ENCODE data around the gene PNO1. TPM values are rescaled to one million over a fixed set of nuclear protein-coding genes. Genes with fewer than 3 reads are reported as not detected.

The PNO1 gene
- total and polyA plus RNA-seq, 9 of the 15 experiments (the other 6 are each of a cell fraction or from before 2014, with no cell fraction given) = 11.8 to 81.7 (median 41.1) TPM

- Histone ChIP-seq H3K9me3 (replicated peaks; ENCODE audit: control insufficient read depth, insufficient read depth, low read depth, low read length) (no peaks in the 10 kb centered on the region), H3K4me1 (replicated peaks in 1 of 2; ENCODE audit: control insufficient read depth in 2 of 2, insufficient read depth in 2 of 2, low read length in 2 of 2) (no peaks in the 10 kb centered on the region; a peak in 1 of 5 replicates), H3K9ac (ENCODE audit: insufficient read depth in 1 of 2, low read depth in 2 of 2, low read length in 2 of 2) (no peak overlapping the region), H3K4me3 (no peak overlapping the region), H3K9me1 (ENCODE audit: control insufficient read depth, insufficient read depth, low read length) (no peaks in the 10 kb centered on the region), H3K27me3 (ENCODE audit: control insufficient read depth in 2 of 2, insufficient read depth in 2 of 2, low read length in 2 of 2) (no peaks in the 10 kb centered on the region), H4K20me1 (replicated peaks; ENCODE audit: control insufficient read depth, insufficient read depth, low read length) (no peaks in the 10 kb centered on the region), H3K79me2 (ENCODE audit: control insufficient read depth, insufficient read depth, low read length) (peaks cover 17% of the 10 kb centered on the region; the same call in 2 of the 3 replicates), H3K4me2 (ENCODE audit: insufficient read depth, low read length) (no peak overlapping the region), H2AFZ (ENCODE audit: low read depth, low read length) (no peak overlapping the region), H3K27ac (ENCODE audit: extremely low read depth, low read depth, low read length) (0 out of 3 replicates have a peak overlapping the region, but pooled peaks have one; percentile 8), H3K36me3 (ENCODE audit: control insufficient read depth, insufficient read depth, low read length) (peaks cover 85% of the 10 kb centered on the region)
- ChIA-PET CTCF (ENCODE audit: low intra/inter-chr PET ratio) (no interaction called here), POLR2A (interaction anchor here (1.4 to 2.0 kb wide), 2 partner anchors 9 to 12 kb away, joined by 3 to 6 read pairs; no protein-coding TSS in a partner anchor)
- no peak for DNase-seq (ENCODE audit: extremely low read depth in 1 of 4, low spot score in 3 of 4)
- 74% methylated on average over 4 of the region's 4 CpGs for WGBS (ENCODE audit: insufficient coverage, low coverage, missing lambda C conversion rate)
- TSS peak; percentile 30 for BruUV-seq (replicated peaks)
- TF ChIP-seq RBM22 (IDR thresholded peaks at IDR 0.05; ENCODE audit: low read depth, low read length, poor library complexity, severe bottlenecking) (peak; percentile 25), PBX2 (CRISPR knock-in tag; IDR thresholded peaks at IDR 0.05; ENCODE audit: low read depth) (no peak), PBX2 (tag; conservative IDR thresholded peaks at IDR 0.05; ENCODE audit: low read depth) (no peak)
- ATAC-seq = no peak
- in situ Hi-C loops (cut with MboI) = no loop called here
- no peak for FAIRE-seq
- intact Hi-C loops (cut with micrococcal nuclease) = no loop called here
Observed at GRCh38 chr2:68178954-68179627, 21.4 kb downstream of the PNO1 start.
